Keratinocyte (primary cell): Measurements from ENCODE around the gene THAP2.

Source experiments
- EZH2 ChIP-seq: IDR thresholded peaks from one replicate; pipeline ENCODE4 v1.6.1; 2012; ENCODE audit warnings: inconsistent platforms, mild to moderate bottlenecking, low read length, moderate library complexity
- TF ChIP-seq, protein P1 (sequence below), 3 experiments: IDR thresholded peaks in 1 of 3; conservative IDR thresholded peaks in 1 of 3; optimal IDR thresholded peaks in 1 of 3; 2 replicates in 2 of 3; 3 replicates in 1 of 3; pipeline versions ENCODE3 to v1.5.1; 2011; ENCODE audit warnings: low read length in 3 of 3, mild to moderate bottlenecking in 3 of 3, moderate library complexity in 2 of 3, control low read depth in 1 of 3, inconsistent platforms in 1 of 3; ENCODE audit not compliant: insufficient read depth in 2 of 3; ENCODE audit errors: extremely low read depth in 1 of 3

DNA sequence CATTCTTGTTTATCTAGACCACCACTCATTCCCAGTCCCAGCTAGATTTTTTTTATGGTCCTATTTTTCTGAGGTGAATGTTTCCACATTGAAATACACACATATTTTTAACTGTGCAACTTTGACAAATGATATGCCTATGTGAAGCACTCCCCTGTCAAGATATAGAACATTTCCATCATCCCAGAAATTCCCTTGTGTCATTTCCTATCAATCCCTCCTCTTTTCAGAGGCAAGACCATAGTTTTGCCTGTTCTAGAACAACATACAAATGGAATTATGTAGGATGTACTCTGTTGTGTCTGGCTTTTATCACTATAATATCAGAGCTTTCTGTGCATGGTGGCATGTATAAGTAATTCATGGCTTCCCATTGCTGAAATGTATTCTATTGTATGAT lies 54.5 kb downstream of the THAP2 start:
- TF ChIP-seq, protein P1, sequence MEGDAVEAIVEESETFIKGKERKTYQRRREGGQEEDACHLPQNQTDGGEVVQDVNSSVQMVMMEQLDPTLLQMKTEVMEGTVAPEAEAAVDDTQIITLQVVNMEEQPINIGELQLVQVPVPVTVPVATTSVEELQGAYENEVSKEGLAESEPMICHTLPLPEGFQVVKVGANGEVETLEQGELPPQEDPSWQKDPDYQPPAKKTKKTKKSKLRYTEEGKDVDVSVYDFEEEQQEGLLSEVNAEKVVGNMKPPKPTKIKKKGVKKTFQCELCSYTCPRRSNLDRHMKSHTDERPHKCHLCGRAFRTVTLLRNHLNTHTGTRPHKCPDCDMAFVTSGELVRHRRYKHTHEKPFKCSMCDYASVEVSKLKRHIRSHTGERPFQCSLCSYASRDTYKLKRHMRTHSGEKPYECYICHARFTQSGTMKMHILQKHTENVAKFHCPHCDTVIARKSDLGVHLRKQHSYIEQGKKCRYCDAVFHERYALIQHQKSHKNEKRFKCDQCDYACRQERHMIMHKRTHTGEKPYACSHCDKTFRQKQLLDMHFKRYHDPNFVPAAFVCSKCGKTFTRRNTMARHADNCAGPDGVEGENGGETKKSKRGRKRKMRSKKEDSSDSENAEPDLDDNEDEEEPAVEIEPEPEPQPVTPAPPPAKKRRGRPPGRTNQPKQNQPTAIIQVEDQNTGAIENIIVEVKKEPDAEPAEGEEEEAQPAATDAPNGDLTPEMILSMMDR (optimal IDR thresholded peaks at IDR 0.05 in 1 of 3, IDR thresholded peaks at IDR 0.05 in 1 of 3, conservative IDR thresholded peaks at IDR 0.05 in 1 of 3; ENCODE audit: extremely low read depth in 1 of 3, insufficient read depth in 2 of 3, low read length in 3 of 3): no peak
- TF ChIP-seq EZH2: no peak
